NCI-H2081 treated with DMSO at 0.1 percent for 48 hours (cell line): ENCODE results near the gene NFE2L1.
A peak's percentile ranks its signal among the peaks of the same experiment; 100 is the strongest.
"Not testable (repeated sequence)": the region's sequence is repeated elsewhere in the genome, so short reads cannot be mapped to it uniquely, and the experiment has no call there.

Experiments
- DNase-seq: peaks from one replicate; lab custom pipeline; 2025; lab: John Stamatoyannopoulos, UW

Gene NFE2L1, protein sequence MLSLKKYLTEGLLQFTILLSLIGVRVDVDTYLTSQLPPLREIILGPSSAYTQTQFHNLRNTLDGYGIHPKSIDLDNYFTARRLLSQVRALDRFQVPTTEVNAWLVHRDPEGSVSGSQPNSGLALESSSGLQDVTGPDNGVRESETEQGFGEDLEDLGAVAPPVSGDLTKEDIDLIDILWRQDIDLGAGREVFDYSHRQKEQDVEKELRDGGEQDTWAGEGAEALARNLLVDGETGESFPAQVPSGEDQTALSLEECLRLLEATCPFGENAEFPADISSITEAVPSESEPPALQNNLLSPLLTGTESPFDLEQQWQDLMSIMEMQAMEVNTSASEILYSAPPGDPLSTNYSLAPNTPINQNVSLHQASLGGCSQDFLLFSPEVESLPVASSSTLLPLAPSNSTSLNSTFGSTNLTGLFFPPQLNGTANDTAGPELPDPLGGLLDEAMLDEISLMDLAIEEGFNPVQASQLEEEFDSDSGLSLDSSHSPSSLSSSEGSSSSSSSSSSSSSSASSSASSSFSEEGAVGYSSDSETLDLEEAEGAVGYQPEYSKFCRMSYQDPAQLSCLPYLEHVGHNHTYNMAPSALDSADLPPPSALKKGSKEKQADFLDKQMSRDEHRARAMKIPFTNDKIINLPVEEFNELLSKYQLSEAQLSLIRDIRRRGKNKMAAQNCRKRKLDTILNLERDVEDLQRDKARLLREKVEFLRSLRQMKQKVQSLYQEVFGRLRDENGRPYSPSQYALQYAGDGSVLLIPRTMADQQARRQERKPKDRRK

GRCh38 chr17:48047741-48048383 is at the start of gene NFE2L1:
Gene NFE2L1 (plus strand): TSS chr17:48048359. CDS start chr17:48051119, 2,760 bp downstream.
- peak; percentile 99 for DNase-seq

GRCh38 chr17:47999582-47999981 is 48.6 kb upstream of the NFE2L1 start:
- DNase-seq = no peak

- DNase-seq = no peak
Measured at GRCh38 chr17:48001197-48001596, 47.0 kb upstream of the NFE2L1 start.

GRCh38 chr17:48001657-48002056 is 46.5 kb upstream of the NFE2L1 start:
- DNase-seq = not testable (repeated sequence)

DNA sequence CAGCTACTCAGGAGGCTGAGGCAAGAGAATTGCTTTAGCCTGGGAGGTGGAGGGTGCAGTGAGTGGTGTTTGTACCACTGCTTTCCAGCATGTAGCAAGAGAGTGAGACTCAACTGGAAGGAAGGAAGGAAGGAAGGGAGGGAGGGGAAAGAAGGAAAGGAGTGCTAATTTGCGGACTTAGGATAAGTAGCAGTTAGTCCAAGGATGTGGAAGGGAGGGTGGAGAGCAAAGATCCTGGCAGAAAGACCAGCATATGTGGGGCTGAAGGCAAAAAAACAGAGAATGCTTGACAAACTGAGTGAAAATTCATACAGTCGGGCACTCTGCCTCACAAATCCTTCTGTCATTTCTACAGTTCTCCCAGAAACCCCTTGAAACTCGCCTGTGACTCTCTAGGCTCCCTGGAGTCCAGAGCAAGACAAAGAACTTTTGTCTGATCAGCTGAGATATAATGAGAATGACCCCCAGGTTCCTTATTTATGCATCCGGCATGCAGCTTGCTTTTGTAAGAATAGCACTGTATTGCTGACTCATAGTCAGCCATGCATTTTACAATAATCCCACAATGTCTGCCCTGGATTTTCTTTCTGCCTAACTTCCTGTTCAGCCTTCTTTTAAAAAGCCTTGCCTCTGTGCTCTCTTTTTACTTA is 45.8 kb upstream of the NFE2L1 start:
- DNase-seq = no peak

GRCh38 chr17:48002916-48003416 is 45.2 kb upstream of the NFE2L1 start:
- DNase-seq = no peak

DNA sequence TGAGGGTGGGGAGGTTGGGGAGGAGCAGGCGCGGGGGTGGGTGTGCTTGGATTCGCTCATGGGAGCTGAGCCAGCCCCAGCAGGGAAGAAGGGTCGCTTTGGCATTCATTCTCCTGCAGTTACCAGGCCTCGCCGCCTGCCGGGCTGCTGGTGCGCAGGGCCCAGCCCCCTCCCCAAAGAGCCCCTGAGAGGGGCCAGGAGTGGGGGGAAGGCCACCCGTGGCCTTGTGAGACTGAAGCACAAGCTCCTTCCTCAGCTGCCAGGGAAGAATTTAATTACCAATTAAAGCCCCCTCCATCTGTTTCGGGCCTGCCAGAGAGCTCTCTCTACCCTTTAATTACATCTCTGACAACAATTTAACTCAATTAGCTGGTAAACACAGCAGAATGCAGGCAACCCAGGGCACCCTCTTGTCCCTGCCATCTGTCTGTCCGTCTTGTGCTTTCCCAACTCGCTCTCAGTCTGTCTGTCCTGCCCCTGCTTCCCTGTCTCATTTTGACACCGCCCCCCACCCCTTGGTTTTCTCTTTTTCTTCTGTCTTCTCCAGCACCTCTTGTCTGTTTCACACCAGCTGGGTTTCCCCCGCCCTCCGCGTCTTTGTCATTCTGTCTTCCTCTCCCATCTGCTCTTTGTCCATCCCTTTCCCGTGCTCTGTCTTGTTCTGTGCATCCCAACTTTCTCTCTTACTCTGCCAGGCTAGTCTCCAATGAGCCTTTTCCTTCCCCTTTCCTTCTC is 44.6 kb upstream of the NFE2L1 start:
- peak; percentile 95 for DNase-seq

DNA sequence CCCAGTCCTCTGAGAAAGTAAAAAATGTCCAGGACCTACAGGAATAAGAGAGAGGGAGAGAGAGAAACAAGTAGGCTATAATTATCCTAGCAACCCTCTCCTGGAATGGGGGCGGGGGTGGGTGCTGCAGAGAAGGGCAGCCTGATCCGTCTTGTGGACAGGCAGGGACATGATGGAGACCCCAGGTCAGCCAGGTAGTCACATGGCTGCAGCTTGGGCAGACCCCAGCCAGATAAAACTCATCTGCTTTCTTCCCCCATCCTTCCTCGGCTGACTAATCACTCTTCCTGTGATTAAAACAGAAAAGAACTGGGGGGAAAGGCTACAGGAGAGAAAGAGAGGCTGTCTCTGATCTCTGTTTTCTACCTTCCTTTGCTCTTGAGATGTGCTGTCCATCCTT is 43.2 kb upstream of the NFE2L1 start:
- DNase-seq = no peak

DNA sequence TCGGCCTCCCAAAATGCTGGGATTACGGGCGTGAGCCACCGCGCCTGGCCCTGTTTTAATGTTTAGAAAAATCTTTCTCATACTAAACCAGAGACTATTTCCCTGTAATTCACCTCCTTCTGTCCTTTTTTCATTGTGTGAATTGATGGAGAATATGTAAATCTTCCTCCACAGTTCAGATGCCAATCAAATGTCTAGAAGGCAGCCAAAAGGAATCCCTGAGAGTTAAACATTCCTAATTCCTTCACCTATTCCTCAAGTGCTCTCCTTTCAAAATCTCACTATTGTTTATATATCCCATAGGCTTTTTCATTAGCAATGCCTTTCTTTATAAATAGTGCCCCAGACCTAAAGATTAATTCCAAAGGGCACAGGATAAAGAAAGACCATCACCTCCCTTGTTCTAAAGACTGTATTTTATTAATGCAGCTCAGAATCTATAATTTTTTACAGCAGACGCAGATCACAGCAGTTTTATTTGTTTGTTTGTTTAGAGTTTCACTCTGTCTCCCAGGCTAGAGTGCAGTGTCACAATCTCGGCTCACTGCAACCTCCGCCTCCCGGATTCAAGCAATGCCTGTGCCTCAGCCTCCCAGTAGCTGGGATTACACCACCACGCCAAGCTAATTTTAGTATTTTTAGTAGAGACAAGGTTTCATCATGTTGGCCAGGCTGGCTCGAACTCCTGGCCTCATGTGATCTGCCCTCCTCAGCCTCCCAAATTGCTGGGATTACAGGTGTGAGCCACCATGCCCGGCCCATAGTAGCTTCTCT is 41.0 kb upstream of the NFE2L1 start:
- no peak for DNase-seq

GRCh38 chr17:48010193-48010592 is 38.0 kb upstream of the NFE2L1 start:
- DNase-seq = no peak

- DNase-seq = no peak
Measured at GRCh38 chr17:48011405-48012150, 36.6 kb upstream of the NFE2L1 start.

- peak; percentile 72 for DNase-seq
Measured at GRCh38 chr17:48012151-48012520, 36.0 kb upstream of the NFE2L1 start.

GRCh38 chr17:48012654-48013053 is 35.5 kb upstream of the NFE2L1 start:
- no peak for DNase-seq

DNA sequence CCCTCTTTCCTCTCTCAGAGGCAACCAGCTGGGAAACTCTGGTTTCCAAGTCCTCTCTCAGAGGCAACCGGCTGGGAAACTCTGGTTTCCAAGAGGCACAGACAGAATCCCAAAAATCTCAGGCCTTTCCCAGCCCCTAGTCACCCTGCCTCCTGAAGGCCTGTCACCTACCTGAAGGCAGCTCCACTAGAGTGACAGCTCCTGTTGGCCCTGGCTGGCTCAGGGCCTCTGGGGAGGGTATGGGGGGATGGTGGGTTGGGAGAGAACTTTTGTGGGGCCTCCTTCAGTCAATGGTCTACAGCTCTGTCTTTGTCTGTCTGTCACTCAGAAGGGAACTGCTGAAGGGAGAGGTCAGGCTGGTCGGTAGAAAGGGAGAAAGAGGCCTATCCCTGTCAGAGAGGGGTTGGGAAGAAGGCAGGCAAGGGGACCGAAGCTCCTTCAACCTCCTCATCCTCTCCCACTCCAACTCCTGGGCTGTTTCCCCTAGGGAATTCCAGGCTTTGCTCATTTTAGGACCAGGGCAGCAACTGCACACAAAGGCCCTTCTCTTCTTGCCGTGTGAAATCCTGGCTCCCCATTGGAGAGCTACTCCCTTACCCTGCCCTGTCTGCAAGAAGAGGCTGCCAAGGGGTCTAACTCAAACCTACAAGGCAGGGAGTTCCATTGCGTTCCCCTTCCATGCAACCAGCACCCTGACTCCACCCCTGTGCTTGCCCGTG is 34.1 kb upstream of the NFE2L1 start:
- no peak for DNase-seq

- no peak for DNase-seq
Measured at GRCh38 chr17:48014595-48015111, 33.5 kb upstream of the NFE2L1 start.

GRCh38 chr17:48016112-48016511 is 32.0 kb upstream of the NFE2L1 start:
- DNase-seq = no peak

DNA sequence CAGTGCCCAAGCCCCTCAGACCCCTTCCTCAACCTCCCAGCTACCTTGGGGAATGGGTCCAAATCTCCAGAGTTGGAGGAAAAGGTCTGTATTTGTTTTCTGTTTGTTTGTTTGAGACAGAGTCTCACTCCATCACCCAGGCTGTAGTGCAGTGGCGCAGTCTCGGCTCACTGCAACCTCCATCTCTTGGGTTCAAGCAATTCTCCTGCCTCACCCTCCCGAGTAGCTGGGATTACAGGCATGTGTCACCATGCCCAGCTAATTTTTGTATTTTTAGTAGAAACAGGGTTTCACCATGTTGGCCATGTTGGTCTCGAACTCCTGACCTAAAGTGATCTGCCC is 30.4 kb upstream of the NFE2L1 start:
- DNase-seq = not testable (repeated sequence)

DNA sequence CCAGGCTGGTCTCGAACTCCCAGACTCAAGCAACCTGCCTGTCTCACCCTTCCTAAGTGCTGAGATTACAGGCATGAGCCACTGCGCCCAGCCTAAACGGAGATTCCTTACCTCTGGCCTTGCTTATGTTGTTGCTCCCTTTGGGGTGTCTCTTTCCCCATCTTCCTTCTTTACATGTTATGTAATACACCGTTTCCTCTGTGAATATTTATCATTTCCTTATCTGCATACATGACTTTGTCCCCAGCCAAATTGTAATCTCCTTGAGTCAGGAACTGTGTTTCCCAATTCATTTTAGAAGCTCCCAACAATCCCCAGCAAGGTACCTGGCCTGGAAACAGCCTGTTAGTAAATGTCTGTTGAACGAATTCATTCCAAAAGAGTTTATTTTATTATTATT is 26.2 kb upstream of the NFE2L1 start:
- no peak for DNase-seq

DNA sequence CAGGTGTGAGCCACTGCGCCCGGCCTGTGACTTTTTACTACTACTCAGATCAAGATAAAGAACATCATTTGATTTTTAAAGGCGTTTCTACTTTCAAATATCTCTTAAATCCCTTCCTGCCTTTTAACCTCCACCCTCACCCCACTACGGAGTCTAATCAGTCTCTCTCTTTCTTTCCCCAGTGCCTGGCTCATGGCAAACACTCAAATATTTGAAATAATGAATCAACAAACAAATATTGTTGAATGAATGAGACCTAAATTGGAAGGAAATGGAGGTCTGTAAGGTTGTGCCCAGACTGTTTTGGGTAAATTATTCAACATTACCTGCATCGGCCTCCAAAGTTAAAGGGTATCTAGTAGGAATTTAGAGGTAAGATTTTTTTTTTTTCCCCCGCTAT is 25.3 kb upstream of the NFE2L1 start:
- no peak for DNase-seq
